Endothelial cell of umbilical vein (primary cell): ENCODE measurements around the gene CARS1. TPM values are rescaled to one million over a fixed set of nuclear protein-coding genes. Genes with fewer than 3 reads are reported as not detected.

Experiments
- BruUV-seq: library from RNA; stranded (reverse); fragments of 400-500 nt; replicated peaks from 2 replicates; lab custom pipeline; 2021; lab: Mats Ljungman, UMichigan
- CTCF ChIA-PET: fragments of 300-600, 350-600 bp; sonication (Branson Sonifier 250); formaldehyde crosslinking; loops from one replicate; lab custom pipeline; 2021; ENCODE audit warnings: antibody characterized with exemption, inconsistent platforms; lab: Charles Lee
- POLR2A ChIA-PET: fragments of 300-600, 350-600 bp; sonication (Branson Sonifier 250); formaldehyde crosslinking; loops from one replicate; lab custom pipeline; 2021; ENCODE audit warnings: antibody characterized with exemption, inconsistent platforms; lab: Charles Lee
- DNase-seq: peaks from one replicate; pipeline ENCODE4 v3.0.0-alpha.2; 2011; ENCODE audit warnings: low read depth, low spot score
- FAIRE-seq: peaks from 2 replicates; lab custom pipeline; 2011; peaks lifted over from hg19 to GRCh38; lab: Jason Lieb, UNC
- H2AFZ ChIP-seq: 2 replicates; pipeline ENCODE4 v1.6.0; 2012; ENCODE audit warnings: low read depth, low read length, control low read depth, inconsistent platforms
- H3K27ac ChIP-seq: 2 replicates; pipeline ENCODE4 v1.5.1; 2011; ENCODE audit warnings: low read depth, mild to moderate bottlenecking, control low read depth, low read length, moderate library complexity; ENCODE audit not compliant: insufficient read depth
- H3K27me3 ChIP-seq, 2 experiments: 2 replicates each; pipeline versions ENCODE4 v1.6.0 to v1.6.1; 2011; ENCODE audit warnings: low read length in 2 of 2, mixed read lengths in 1 of 2; ENCODE audit not compliant: control insufficient read depth in 2 of 2, insufficient read depth in 2 of 2
- H3K36me3 ChIP-seq, 2 experiments: 2 replicates in 1 of 2; 3 replicates in 1 of 2; pipeline ENCODE4 v1.5.1; 2011; ENCODE audit warnings: low read length in 2 of 2, mild to moderate bottlenecking in 1 of 2, moderate library complexity in 1 of 2; ENCODE audit not compliant: control insufficient read depth in 2 of 2, insufficient read depth in 2 of 2; ENCODE audit errors: extremely low read depth in 1 of 2
- H3K4me1 ChIP-seq: 3 replicates; pipeline ENCODE4 v1.5.1; 2011; ENCODE audit warnings: mild to moderate bottlenecking, low read length; ENCODE audit not compliant: control insufficient read depth, insufficient read depth; ENCODE audit errors: extremely low read depth
- H3K4me2 ChIP-seq: 2 replicates; pipeline ENCODE4 v1.6.1; 2011; ENCODE audit warnings: low read length, control low read depth, mixed read lengths; ENCODE audit not compliant: insufficient read depth
- H3K4me3 ChIP-seq, 3 experiments: fragments of 200-600 bp in 1 of 3; sonication (generic), shearing (Covaris generic) in 1 of 3; replicated peaks in 1 of 3; 2 replicates each; pipeline ENCODE4 v1.5.1; 2011 to 2016; ENCODE audit warnings: control low read depth in 3 of 3, low read length in 3 of 3, mild to moderate bottlenecking in 2 of 3, inconsistent platforms in 1 of 3, low read depth in 1 of 3, moderate library complexity in 1 of 3; ENCODE audit not compliant: insufficient read depth in 1 of 3
- H3K79me2 ChIP-seq: 2 replicates; pipeline ENCODE4 v1.6.0; 2012; ENCODE audit warnings: low read length, inconsistent platforms; ENCODE audit not compliant: control insufficient read depth, insufficient read depth
- H3K9ac ChIP-seq: replicated peaks from 2 replicates; pipeline ENCODE3; 2011; ENCODE audit warnings: low read length, control low read depth; ENCODE audit not compliant: insufficient read depth; ENCODE audit errors: extremely low read depth
- H3K9me1 ChIP-seq: replicated peaks from 3 replicates; pipeline ENCODE4 v1.6.0; 2011; ENCODE audit warnings: mild to moderate bottlenecking, low read length; ENCODE audit not compliant: control insufficient read depth, insufficient read depth; ENCODE audit errors: extremely low read depth
- H3K9me3 ChIP-seq: replicated peaks from 2 replicates; pipeline ENCODE4 v1.5.1; 2012; ENCODE audit warnings: low read length, inconsistent platforms; ENCODE audit not compliant: control insufficient read depth, insufficient read depth
- H4K20me1 ChIP-seq: replicated peaks from 2 replicates; pipeline ENCODE3; 2011; ENCODE audit warnings: mild to moderate bottlenecking, low read length; ENCODE audit not compliant: control insufficient read depth, insufficient read depth; ENCODE audit errors: extremely low read depth
- EZH2 ChIP-seq: IDR thresholded peaks from 2 replicates; pipeline ENCODE4 v1.6.1; 2012; ENCODE audit warnings: borderline replicate concordance, low read depth, mild to moderate bottlenecking, moderate library complexity, low read length, inconsistent platforms; ENCODE audit not compliant: severe bottlenecking
- MAX ChIP-seq: IDR thresholded peaks from 2 replicates; pipeline ENCODE4 v1.6.1; 2011; ENCODE audit not compliant: insufficient read depth, insufficient read length
- MYC ChIP-seq: IDR thresholded peaks from one replicate; pipeline ENCODE4 v1.6.1; 2011; ENCODE audit warnings: mild to moderate bottlenecking, low read depth, low read length
- POLR2A ChIP-seq: IDR thresholded peaks from 2 replicates; pipeline ENCODE4 v1.6.1; 2012; ENCODE audit warnings: low read depth, mild to moderate bottlenecking, control low read depth, low read length
- dilution Hi-C: fragments of 300-500 bp; cut with MboI; formaldehyde crosslinking; loops from one replicate; pipeline ENCODE4 v1.15.0; 2019; ENCODE audit warnings: low sequenced_read_pairs; ENCODE audit not compliant: extremely low pct_ligation_motif_present
- intact Hi-C: fragments of 100-400 bp; cut with micrococcal nuclease; formaldehyde crosslinking; loops from one replicate; pipeline ENCODE4 v1.10.0; 2022
- polyA plus RNA-seq, 4 experiments: library from polyadenylated mRNA; depleted of rRNA in 3 of 4; stranded (reverse) in 3 of 4; unstranded in 1 of 4; fragments of >200 nt; gene quantifications; 2 replicates each; pipeline versions ENCODE4 v1.2.1 to v1.2.3, GENCODE V29; 2011 to 2012; ENCODE audit warnings: missing spikeins in 1 of 4
- total RNA-seq: library from RNA; stranded (reverse); gene quantifications from 2 replicates; pipeline ENCODE4 v1.2.3, GENCODE V29; 2021
- TF ChIP-seq, protein P1 (sequence below), 2 donors: IDR thresholded peaks; 1 replicate in 1 of 2; 2 replicates in 1 of 2; pipeline ENCODE4 v1.5.1; 2011; ENCODE audit warnings: low read length in 2 of 2, mild to moderate bottlenecking in 2 of 2, moderate library complexity in 2 of 2, control low read depth in 1 of 2, inconsistent platforms in 1 of 2, low read depth in 1 of 2; ENCODE audit not compliant: insufficient read depth in 1 of 2; ENCODE audit errors: extremely low read depth in 1 of 2

Gene CARS1
- total and polyA plus RNA-seq, 2 donors (not counting 3 experiments of a cell fraction or from before 2014, with no cell fraction given) = 43.5 to 66.2 TPM

DNA sequence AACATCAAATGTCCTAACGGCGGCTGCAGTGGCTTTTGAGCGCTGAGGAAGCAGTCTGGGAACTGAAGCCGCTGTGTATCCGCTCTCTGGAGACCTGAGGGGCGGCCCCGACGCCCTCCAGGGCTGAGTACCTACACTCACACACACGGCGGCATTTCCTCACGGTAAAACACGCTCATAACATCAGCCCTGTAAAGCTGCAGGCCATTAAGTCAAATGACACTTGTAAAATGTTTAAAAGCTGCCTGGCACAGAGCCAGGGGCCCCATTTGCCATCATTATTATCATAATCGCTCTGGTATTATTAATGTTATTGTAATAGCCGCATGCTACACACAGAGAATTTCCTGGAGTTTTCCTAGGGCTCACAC, 5.1 kb downstream of the CARS1 start:
- no peak for TF ChIP-seq EZH2
- no peak for TF ChIP-seq MYC
- peaks cover 93% of the 10 kb centered on the region for H3K79me2 ChIP-seq
- H3K4me2 ChIP-seq = no peak overlapping the region
- no peaks in the 10 kb centered on the region for H4K20me1 ChIP-seq
- dilution Hi-C loops (no loop called here), intact Hi-C loops (no loop called here)
- H3K4me3 ChIP-seq = no peak overlapping the region
- H3K9ac ChIP-seq = no peak overlapping the region
- FAIRE-seq (no peak), DNase-seq (no peak)
- no peaks in the 10 kb centered on the region for H3K27me3 ChIP-seq
- no TSS peak for BruUV-seq
- H3K36me3 ChIP-seq = peaks cover 0 to 3% of the 10 kb centered on the region in 2 experiments
- H3K27ac ChIP-seq = no peak overlapping the region
- no peaks in the 10 kb centered on the region for H3K9me3 ChIP-seq
- CTCF ChIA-PET = interaction anchor here (0.6 to 3.7 kb wide), 2 partner anchors 39 to 132 kb away, joined by 5 to 85 read pairs; no protein-coding TSS in a partner anchor
- POLR2A ChIA-PET = no interaction called here
- no peak overlapping the region for H2AFZ ChIP-seq
- peaks cover 20% of the 10 kb centered on the region for H3K4me1 ChIP-seq
- no peaks in the 10 kb centered on the region for H3K9me1 ChIP-seq

DNA sequence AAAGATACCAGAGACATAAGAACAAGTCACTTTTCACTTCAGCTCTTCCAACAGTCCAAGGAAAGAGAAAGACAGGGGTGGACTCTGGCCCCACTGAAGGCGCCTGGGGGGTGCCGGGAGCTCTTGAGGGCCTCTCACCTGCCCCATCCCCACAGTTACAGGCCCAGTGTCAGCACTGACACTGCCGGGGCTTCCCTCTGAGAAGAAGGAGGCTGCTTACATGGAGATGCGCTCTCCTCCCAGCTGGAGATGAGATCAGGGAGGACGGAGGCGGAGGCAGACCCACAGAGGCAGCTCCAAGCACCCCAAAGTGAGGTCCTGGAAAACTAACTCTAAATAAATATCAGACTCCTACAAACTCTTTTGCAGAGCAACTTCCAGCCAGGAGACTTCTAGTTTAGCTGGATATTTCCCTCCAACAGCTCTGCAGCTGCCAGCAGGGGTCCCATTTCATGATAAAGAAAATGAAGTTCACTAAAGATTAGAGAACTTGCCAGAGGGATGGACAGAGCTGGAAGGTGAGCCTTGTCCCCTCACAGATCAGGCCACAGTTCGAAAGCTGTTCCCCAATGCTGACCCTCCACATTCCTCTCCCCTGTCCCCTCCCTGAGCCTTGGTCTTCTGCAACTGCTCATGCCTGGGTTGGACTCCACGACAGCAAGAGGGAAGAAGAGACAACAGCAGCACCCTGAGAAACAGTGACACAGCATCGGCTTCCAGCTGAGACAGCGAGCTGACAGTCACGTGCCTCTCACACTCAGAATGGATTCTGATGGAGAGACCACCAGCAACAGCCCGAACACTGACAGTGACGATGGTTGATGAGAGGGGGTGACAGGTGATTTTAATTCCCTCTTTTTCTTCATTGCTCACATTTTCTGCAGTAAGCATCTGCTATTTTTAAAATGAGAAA, 5.8 kb downstream of the CARS1 start:
- POLR2A ChIA-PET = no interaction called here
- no peak overlapping the region for H2AFZ ChIP-seq
- no peaks in the 10 kb centered on the region for H3K9me1 ChIP-seq
- no TSS peak for BruUV-seq
- dilution Hi-C loops = no loop called here
- H3K4me3 ChIP-seq = no peak overlapping the region
- no peak for TF ChIP-seq POLR2A
- no peak for TF ChIP-seq MAX
- TF ChIP-seq, protein P1, sequence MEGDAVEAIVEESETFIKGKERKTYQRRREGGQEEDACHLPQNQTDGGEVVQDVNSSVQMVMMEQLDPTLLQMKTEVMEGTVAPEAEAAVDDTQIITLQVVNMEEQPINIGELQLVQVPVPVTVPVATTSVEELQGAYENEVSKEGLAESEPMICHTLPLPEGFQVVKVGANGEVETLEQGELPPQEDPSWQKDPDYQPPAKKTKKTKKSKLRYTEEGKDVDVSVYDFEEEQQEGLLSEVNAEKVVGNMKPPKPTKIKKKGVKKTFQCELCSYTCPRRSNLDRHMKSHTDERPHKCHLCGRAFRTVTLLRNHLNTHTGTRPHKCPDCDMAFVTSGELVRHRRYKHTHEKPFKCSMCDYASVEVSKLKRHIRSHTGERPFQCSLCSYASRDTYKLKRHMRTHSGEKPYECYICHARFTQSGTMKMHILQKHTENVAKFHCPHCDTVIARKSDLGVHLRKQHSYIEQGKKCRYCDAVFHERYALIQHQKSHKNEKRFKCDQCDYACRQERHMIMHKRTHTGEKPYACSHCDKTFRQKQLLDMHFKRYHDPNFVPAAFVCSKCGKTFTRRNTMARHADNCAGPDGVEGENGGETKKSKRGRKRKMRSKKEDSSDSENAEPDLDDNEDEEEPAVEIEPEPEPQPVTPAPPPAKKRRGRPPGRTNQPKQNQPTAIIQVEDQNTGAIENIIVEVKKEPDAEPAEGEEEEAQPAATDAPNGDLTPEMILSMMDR (IDR thresholded peaks at IDR 0.05; ENCODE audit: extremely low read depth in 1 of 2, insufficient read depth in 1 of 2, low read depth in 1 of 2, low read length in 2 of 2) = peak in 1 of 2 donors; percentile 6
- peaks cover 20% of the 10 kb centered on the region for H3K4me1 ChIP-seq
- H3K4me2 ChIP-seq = no peak overlapping the region
- FAIRE-seq = peak; percentile 33
- H3K27ac ChIP-seq = no peak overlapping the region
- peaks cover 90% of the 10 kb centered on the region for H3K79me2 ChIP-seq
- intact Hi-C loops = loop anchor here (2.0 kb wide), 1 partner anchor 15 kb away; no protein-coding TSS in a partner anchor
- no peaks in the 10 kb centered on the region for H4K20me1 ChIP-seq
- no peak for DNase-seq
- H3K9ac ChIP-seq = no peak overlapping the region
- no peaks in the 10 kb centered on the region for H3K9me3 ChIP-seq
- CTCF ChIA-PET = interaction anchor here (0.8 to 3.7 kb wide), 5 partner anchors 13 to 166 kb away, joined by 3 to 85 read pairs (median 4); no protein-coding TSS in a partner anchor
- H3K36me3 ChIP-seq = peaks cover 0 to 3% of the 10 kb centered on the region in 2 experiments
- no peaks in the 10 kb centered on the region for H3K27me3 ChIP-seq
